OCI-LY3 (cell line): ENCODE measurements around the gene CYP2A7.
"Not testable (repeated sequence)": the region's sequence is repeated elsewhere in the genome, so short reads cannot be mapped to it uniquely, and the experiment has no call there.

Source experiments
- EZH2phosphoT487 ChIP-seq: fragments of 200-600 bp; shearing (Covaris generic); IDR thresholded peaks from 2 replicates; pipeline ENCODE4 v1.6.1; 2018; ENCODE audit warnings: antibody characterized with exemption, mixed run types, low read depth
- TF ChIP-seq, protein P1 (sequence below): fragments of 200-600, 300-600 bp; sonication (generic); IDR thresholded peaks from 2 replicates; pipeline ENCODE4 v1.5.1; 2014; ENCODE audit warnings: antibody characterized with exemption, low read length, low read depth

DNA sequence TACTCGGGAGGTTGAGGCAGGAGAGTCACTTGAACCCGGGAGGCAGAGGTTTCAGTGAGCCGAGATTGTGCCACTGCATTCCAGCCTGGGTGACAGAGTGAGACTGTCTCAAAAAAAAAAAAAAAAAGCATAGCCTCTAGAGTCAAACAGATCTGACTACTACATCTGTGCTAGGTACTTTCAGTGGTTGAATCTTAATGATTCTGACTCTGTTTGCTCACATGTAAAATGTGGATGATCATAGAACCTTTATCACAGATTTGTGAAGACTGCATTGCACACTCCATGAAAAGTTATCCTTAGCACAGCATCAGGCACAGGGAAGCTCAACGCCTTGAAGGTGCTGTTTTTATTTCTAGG, 49.6 kb downstream of the CYP2A7 start:
- TF ChIP-seq, protein P1, sequence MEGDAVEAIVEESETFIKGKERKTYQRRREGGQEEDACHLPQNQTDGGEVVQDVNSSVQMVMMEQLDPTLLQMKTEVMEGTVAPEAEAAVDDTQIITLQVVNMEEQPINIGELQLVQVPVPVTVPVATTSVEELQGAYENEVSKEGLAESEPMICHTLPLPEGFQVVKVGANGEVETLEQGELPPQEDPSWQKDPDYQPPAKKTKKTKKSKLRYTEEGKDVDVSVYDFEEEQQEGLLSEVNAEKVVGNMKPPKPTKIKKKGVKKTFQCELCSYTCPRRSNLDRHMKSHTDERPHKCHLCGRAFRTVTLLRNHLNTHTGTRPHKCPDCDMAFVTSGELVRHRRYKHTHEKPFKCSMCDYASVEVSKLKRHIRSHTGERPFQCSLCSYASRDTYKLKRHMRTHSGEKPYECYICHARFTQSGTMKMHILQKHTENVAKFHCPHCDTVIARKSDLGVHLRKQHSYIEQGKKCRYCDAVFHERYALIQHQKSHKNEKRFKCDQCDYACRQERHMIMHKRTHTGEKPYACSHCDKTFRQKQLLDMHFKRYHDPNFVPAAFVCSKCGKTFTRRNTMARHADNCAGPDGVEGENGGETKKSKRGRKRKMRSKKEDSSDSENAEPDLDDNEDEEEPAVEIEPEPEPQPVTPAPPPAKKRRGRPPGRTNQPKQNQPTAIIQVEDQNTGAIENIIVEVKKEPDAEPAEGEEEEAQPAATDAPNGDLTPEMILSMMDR = not testable (repeated sequence)
- not testable (repeated sequence) for TF ChIP-seq EZH2phosphoT487
